Activated CD4-positive, CD25-positive, alpha-beta regulatory T cell (primary cell): ENCODE results near the gene LRP1-AS.

Source experiments
- DNase-seq, 4 experiments: peaks; one replicate each; lab custom pipeline; 2025; lab: John Stamatoyannopoulos, UW

LRP1-AS gene

DNA sequence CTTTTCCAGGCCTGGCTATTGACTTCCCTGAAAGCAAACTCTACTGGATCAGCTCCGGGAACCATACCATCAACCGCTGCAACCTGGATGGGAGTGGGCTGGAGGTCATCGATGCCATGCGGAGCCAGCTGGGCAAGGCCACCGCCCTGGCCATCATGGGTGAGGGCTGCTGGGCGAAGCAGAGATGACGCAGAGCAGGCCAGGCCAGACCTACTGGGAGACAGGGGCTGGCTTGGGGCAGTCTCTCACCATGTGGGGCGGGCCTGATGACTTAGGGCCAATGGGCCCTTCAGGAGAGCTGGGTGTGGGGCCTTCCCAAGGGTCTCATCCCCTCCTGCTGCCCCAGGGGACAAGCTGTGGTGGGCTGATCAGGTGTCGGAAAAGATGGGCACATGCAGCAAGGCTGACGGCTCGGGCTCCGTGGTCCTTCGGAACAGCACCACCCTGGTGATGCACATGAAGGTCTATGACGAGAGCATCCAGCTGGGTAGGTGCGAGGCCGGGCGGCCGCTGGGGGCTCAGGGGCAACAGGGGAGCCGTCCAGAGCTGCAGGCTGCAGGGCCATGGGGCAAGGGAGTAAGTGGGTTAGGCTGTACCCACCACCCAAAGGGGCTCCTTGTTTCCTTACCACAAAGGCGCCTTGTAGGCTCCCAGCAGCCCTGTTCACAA, 33.0 kb upstream of the LRP1-AS start:
- DNase-seq = no peak

DNA sequence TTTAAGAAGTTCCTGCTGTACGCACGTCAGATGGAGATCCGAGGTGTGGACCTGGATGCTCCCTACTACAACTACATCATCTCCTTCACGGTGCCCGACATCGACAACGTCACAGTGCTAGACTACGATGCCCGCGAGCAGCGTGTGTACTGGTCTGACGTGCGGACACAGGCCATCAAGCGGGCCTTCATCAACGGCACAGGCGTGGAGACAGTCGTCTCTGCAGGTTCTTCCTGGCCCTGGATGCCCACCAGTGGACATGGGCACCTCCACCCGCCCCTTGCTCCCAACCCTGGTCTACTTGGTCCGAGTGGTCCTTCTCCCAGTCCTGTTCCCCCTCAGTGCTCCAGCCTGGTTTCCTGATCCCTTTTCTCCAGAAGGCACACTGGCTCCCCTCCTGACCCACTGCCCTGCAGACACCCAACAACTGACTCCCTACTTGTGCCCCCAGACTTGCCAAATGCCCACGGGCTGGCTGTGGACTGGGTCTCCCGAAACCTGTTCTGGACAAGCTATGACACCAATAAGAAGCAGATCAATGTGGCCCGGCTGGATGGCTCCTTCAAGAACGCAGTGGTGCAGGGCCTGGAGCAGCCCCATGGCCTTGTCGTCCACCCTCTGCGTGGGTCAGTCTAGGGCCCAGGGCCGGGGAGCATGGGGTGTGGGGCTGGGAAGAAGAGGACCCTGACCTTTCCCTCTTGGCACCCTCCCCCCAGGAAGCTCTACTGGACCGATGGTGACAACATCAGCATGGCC, 32.1 kb upstream of the LRP1-AS start:
- DNase-seq = no peak

DNA sequence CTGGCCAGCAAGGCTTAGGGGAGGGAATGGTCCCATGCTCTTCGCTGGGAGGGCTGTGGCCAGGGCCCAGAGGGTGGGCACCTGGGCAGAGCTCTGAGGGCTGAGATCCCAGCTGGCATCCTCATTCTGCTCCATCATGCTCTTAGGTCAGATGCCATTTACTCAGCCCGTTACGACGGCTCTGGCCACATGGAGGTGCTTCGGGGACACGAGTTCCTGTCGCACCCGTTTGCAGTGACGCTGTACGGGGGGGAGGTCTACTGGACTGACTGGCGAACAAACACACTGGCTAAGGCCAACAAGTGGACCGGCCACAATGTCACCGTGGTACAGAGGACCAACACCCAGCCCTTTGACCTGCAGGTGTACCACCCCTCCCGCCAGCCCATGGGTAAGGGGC, 30.8 kb upstream of the LRP1-AS start:
- no peak for DNase-seq

DNA sequence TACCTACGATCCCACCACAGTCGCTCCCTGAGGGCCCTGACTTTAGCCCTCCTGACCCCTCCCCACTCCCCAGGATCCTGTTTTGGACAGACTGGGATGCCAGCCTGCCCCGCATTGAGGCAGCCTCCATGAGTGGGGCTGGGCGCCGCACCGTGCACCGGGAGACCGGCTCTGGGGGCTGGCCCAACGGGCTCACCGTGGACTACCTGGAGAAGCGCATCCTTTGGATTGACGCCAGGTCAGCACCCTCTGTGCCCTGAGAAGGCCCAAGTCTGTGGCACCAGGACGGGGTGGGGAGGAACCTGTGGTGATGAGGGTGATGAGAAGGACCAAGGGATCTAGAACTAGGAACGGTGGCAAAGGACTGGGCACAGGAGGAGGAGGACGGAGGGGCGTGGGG, 29.9 kb upstream of the LRP1-AS start:
- no peak for DNase-seq

DNA sequence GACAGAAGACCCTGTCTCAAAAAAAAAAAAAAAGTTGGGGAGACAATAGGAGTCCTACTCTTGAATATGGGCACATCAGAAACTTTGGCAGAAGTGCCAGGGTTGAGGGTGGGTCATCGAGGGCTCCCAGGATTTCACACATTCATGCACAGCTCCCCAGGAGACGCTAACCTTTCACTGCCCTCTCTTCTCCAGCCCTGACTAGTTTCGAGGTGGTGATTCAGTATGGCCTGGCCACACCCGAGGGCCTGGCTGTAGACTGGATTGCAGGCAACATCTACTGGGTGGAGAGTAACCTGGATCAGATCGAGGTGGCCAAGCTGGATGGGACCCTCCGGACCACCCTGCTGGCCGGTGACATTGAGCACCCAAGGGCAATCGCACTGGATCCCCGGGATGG, 29.4 kb upstream of the LRP1-AS start:
- DNase-seq = no peak

DNA sequence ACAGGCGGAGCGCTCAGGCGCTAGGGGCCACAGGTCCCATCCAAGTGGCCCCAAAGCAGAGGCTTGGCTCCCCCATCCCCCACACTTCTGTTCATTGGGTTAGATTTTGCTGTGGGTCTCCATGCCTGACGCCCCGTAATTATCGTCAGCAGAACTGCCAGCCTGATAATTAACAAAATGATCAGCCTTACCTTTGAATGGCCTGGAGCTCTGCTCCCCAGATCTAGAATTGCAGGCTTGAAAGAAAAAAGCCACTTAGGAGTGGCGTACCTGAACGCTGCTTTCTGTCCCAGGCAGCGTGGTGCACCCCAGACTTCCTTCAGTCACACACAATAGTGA, 28.7 kb upstream of the LRP1-AS start:
- DNase-seq = no peak

DNA sequence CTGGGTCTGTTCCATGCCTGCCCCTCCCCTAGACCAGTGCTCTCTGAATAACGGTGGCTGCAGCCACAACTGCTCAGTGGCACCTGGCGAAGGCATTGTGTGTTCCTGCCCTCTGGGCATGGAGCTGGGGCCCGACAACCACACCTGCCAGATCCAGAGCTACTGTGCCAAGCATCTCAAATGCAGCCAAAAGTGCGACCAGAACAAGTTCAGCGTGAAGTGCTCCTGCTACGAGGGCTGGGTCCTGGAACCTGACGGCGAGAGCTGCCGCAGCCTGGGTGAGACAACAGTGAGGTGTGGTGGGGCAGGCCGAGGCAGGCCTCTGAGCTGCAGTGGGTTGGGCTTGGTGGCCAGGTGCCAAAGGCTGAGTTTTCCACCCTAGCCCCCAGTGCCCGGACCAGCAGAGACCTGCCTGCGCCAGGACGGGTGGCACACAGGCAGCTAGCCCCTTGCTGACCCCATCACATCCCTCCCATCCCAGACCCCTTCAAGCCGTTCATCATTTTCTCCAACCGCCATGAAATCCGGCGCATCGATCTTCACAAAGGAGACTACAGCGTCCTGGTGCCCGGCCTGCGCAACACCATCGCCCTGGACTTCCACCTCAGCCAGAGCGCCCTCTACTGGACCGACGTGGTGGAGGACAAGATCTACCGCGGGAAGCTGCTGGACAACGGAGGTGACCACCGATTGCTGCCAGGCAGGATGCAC, 28.2 kb upstream of the LRP1-AS start:
- DNase-seq = peak in 2 of 4 experiments; percentile 14 to 23

DNA sequence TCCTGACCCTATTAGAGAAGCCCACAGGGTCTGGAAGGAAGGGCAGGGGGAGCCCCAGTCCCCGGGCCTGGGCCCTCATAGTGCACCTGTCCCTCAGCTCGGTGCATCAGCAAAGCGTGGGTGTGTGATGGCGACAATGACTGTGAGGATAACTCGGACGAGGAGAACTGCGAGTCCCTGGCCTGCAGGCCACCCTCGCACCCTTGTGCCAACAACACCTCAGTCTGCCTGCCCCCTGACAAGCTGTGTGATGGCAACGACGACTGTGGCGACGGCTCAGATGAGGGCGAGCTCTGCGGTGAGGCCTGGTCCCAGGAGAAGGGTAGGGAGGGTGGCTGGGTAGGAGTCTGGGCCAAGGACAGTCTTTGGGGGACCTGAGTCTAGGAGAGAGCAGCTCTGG, 26.3 kb upstream of the LRP1-AS start:
- no peak for DNase-seq

DNA sequence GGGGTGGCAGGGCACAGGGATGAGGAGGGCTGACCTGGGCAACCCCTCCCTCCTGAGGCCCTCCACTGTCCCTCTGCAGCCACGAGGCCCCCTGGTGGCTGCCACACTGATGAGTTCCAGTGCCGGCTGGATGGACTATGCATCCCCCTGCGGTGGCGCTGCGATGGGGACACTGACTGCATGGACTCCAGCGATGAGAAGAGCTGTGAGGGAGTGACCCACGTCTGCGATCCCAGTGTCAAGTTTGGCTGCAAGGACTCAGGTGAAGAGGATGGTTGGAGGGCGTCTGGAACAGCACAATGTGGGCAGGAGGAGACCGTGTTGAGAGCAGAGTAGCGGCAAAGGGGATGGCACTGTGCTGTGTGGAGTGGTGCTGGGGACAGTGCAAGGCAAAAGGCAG, 25.7 kb upstream of the LRP1-AS start:
- peak in 1 of 4 experiments; percentile 9 for DNase-seq

DNA sequence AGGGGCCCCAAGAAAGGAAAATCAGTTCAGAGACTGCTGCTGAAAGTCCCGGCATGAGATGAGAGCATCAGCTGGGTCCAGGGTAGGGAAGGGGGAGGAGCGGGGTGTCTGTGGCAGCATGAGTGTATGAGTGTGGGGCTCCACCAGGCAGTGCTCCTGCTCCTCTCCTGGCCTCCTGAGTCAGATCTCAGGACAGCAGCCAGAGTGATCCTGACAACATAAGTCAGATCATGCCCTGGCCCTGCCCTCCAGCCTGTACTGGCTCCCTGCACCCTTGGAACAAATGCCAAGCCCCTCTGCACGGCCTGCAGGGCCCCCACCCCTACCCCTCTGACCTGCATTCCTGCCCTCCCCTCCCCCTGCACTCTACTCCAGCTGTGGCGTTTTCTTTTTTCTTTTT, 24.2 kb upstream of the LRP1-AS start:
- no peak for DNase-seq

DNA sequence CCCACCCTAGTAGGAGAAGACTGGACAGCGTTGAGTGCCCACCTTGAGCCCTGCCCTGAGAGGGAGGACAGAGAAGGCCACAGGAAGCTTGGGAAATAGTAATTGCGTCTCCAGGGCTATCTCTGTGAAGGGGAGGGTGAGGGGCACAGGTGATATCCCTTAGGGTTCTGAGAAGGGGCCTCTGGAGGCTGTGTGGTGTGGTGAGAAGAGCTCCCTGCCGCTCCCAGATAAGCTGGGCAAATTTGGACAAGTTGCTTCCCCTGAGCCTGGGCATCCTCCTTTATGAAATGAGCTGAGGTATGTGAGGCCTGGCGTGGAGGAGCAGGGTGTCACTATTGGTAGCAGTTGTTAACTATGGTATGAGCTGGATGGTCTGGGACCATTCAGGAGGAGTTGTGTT, 23.5 kb upstream of the LRP1-AS start:
- no peak for DNase-seq

DNA sequence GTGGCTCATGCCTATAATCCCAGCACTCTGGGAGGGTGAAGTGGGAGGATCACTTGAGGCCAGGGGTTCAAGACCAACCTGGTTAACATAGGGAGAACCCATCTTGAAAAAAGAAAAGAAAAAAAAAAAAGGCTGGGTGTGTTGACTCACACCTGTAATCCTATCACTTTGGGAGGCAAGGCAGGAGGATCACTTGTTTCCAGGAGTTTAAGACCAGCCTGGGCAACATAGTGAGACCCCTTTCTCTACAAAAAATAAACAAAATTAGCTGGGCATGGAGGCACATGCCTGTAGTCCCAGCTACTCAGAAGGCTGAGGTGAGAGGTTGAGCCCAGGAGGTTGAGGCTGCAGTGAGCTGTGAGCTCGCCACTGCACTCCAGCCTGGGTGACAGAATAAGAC, 23.0 kb upstream of the LRP1-AS start:
- no peak for DNase-seq

DNA sequence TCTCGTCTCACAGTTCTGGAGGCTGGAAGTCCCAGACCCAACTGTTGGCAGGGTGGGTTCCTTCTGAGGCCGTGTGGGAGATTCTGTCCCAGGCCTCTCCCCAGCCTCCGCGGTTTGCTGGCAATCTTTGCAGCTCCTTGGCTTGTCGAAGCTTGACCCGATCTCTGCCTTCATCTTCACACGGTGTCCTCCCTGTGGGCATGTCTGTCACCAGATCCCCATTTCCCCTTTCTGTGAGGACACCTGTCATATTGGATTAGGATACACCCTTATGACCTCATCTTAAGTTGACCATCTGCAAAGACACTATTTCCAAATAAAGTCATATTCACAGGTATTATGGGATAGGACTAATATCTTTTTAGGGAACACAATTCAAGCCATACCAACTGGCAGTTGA, 22.6 kb upstream of the LRP1-AS start:
- no peak for DNase-seq

DNA sequence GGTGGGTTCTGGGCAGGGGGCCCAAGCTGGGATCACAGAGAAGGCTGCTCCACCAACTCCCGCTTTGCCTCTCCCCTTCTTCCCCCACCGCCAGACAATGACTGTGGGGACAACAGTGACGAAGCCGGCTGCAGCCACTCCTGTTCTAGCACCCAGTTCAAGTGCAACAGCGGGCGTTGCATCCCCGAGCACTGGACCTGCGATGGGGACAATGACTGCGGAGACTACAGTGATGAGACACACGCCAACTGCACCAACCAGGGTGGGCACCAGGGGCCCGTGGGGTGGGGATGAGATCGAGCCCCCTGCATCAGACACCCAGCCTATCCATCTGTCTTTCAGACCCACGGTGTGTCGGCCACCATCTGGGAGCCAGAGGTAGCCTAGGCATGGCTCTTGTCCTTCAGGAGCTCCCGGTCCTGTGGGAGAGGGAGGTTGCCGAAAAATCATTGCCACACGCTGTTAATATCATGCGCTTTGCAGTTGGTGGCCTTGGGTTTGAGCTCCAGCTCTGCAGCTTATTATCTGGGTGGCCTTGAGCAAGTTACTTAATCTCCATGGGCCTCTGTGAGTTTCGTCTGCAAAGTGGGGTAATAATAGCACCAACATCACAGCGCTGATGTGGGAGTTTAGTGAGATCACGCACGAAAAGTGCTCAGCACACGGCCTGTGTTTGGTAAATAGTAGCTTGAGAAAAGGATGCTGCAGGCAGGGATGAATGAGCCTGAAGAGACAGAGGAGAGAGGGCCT, 21.8 kb upstream of the LRP1-AS start:
- no peak for DNase-seq

DNA sequence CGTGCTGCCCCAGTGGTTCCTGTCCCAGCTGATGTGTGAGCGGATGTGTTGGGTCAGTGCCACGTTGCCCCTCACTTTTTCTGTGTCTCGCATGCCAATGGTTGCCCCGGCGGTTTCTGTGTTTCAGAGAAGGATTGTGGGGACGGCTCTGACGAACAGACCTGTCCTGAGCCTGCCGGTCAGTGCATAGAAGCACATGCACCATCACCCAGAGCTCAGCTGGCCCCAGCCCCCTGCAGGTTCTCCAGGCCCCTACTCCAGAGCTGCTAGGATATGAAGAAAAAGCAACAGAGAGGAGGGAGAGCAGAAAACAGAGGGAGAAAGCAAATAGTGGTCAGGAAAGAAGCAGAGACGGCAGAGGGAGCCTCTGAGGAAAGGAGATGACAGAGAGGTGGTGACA, 20.6 kb upstream of the LRP1-AS start:
- DNase-seq = no peak

DNA sequence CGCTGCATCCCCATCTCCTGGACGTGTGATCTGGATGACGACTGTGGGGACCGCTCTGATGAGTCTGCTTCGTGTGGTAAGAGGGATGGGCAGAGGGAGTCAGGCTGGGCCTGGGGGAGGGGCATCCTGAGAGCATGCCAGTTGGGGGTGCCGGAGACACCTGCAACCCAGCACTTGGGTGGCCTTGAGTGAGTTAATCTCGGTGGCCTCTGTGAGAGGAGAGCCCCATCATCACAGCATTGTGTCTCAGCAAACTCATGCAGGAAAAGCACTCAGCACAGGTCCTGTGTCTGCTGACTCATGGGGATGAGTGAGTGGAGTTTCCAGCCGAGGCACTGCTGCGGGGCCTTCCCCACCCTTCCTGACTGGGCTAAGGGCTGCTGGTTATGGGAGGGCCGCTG, 19.6 kb upstream of the LRP1-AS start:
- DNase-seq = peak in 1 of 4 experiments; percentile 7

DNA sequence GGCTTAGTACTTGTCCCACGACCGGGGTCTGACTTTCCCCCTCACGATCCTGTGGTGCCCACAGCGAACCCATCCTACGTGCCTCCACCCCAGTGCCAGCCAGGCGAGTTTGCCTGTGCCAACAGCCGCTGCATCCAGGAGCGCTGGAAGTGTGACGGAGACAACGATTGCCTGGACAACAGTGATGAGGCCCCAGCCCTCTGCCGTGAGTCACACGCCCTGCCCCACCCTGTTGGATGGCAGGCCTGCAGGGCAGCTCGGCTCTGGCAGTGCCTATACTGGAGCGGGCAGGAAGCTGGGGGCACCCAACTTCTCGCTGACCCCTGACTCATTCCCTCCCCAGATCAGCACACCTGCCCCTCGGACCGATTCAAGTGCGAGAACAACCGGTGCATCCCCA, 18.3 kb upstream of the LRP1-AS start:
- DNase-seq = no peak

DNA sequence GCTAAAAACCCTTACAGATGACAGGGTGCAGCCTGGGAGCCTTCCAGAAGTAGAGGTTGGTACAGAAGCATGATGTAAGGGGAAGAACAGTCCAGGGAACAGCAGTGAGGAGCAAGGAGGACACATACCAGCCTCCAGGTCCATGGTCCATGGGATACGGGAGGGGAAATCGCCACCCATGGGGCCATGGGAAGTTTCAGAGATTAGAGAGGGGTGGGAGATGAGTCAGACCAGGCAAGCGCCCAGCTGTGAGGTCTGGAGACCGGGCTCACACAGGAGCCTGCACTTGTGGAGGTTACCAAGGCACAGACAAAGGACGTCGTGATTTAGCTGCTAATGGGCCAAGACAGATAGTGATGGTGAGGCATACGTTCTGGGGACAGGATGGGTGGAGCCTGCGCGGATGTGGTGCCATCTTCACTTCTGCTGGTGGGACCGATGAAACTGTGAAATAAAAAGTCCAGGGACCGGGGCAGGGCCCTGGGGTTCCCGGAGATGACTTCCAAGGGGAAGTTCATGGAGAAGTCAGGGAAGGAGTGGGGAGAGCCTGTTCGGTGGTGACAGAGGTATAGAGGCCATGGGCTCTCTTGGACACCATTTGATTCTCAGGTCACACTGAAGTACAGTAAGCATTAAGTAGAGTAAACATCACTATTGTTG, 17.7 kb upstream of the LRP1-AS start:
- DNase-seq = no peak

DNA sequence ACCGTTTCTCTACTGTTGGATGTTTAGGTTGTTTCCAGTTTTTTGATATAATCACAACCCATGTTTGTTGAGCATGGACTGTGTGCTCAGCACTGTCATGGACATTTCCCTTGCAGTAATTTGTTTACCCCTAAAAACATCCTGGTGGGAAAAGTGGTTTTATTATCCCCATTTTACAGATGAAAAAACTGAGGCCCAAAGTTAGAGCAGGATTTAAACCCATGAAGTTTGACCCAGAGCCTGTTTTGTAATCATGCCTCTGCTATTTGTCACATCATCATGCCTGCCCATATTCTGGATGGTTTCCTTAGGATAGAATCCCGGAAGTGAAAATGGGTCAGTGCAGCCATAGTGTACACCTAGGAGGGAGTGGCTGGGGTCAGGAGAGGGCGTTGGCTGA, 17.0 kb upstream of the LRP1-AS start:
- DNase-seq = no peak

DNA sequence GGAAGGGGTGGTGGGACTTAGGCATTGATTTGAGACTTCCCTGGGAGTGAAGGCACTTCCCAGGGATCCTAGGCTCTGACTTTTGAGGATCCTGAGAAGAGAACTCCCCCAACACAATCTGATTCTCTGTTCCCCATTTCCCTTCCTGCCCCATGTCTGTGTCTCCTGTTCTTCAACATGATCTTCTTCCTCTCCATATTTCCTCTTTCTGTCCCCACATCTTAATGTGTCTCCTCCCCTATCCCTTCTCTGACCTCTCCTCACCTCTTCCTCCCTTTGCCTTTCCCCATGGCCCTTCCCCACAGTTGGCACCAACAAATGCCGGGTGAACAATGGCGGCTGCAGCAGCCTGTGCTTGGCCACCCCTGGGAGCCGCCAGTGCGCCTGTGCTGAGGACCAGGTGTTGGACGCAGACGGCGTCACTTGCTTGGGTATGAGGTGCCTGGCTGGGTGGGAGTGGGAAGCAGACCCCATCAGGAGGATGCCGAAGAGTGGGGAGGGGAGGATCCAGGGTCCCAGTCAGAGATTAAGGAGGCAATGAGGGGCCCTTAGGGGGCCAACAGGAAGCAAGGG, 15.2 kb upstream of the LRP1-AS start:
- no peak for DNase-seq

DNA sequence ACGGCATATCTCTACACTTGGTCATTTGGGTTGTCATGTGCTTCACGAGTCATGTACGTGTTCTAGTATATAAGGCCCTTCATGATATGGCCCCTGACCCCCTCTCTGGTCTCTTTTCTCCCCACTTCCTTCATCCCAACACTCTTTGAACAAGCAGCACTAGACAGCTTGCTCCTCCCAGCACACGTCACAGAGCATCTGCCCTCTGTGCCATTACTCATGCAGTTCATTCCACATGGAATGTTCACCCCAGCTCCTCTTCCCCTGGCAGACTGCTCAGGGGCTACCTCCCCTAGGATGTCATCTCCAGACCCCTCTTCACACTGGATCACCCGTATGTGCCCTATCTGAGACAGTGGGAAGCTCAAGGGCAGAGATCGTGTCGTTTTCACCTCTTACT, 14.1 kb upstream of the LRP1-AS start:
- no peak for DNase-seq

DNA sequence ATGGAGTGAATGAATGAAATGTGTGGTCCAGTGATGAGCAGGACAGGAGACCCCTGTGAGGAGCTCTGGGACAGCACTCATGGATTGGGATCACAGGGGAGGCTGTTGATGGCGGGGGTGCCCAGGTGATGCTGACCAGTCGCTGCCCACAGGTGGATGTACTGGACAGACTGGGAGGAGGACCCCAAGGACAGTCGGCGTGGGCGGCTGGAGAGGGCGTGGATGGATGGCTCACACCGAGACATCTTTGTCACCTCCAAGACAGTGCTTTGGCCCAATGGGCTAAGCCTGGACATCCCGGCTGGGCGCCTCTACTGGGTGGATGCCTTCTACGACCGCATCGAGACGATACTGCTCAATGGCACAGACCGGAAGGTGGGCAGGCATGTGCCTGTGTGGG, 13.3 kb upstream of the LRP1-AS start:
- no peak for DNase-seq
